Psoas muscle (tissue), 8 donors: ENCODE results near the gene CDH4. TPM values are rescaled to one million over a fixed set of nuclear protein-coding genes. Genes with fewer than 3 reads are reported as not detected.

ENCODE experiments used
- ATAC-seq, 4 donors: fragments of 200-7000 bp; cut with Tn5 transposase; one replicate each; pipeline ENCODE4 v1.9.1; 2020; ENCODE audit warnings: moderate library complexity in 3 of 4, mild to moderate bottlenecking in 2 of 4
- DNase-seq, 2 donors: peaks; one replicate each; pipeline ENCODE4 v3.0.0-alpha.2; 2020
- H3K27ac ChIP-seq: fragments of 200-600 bp; one replicate; pipeline ENCODE4 v1.8.0; 2022
- H3K27me3 ChIP-seq, 3 donors: fragments of 200-600 bp in 1 of 3; one replicate each; pipeline versions ENCODE4 v1.6.1 to v1.8.0; 2013 to 2022; ENCODE audit warnings: low read length in 2 of 3, mild to moderate bottlenecking in 2 of 3, moderate library complexity in 1 of 3; ENCODE audit not compliant: insufficient read depth in 3 of 3
- H3K36me3 ChIP-seq, 2 donors: fragments of 200-600 bp in 1 of 2; one replicate each; pipeline versions ENCODE4 v1.6.1 to v1.8.0; 2013 to 2022; ENCODE audit warnings: low read depth in 1 of 2, mild to moderate bottlenecking in 1 of 2, moderate library complexity in 1 of 2; ENCODE audit not compliant: insufficient read depth in 1 of 2
- H3K4me1 ChIP-seq: fragments of 200-600 bp; one replicate; pipeline ENCODE4 v1.8.0; 2022
- H3K4me3 ChIP-seq: fragments of 200-600 bp; one replicate; pipeline ENCODE4 v1.8.0; 2022; ENCODE audit warnings: mild to moderate bottlenecking
- H3K9me3 ChIP-seq: fragments of 200-600 bp; one replicate; pipeline ENCODE4 v1.8.0; 2022
- WGBS, 3 donors: extraction: QIAGEN DNeasy Blood & Tissue Kit; methylation state at CpG; one replicate each; pipeline versions ENCODE4 v1.1.6 to v1.1.7; 2013; 5-methylcytosine and 5-hydroxymethylcytosine counted together
- intact Hi-C, 2 donors: fragments of 100-400 bp; cut with DNase I; formaldehyde crosslinking; loops; one replicate each; pipeline versions ENCODE4 v1.11.0 to v1.14.2; 2022
- polyA plus RNA-seq, 3 donors: library from polyadenylated mRNA; stranded (reverse); fragments of 200-250 nt; gene quantifications; one replicate each; pipeline ENCODE4 v1.2.3, GENCODE V29; 2013
- total RNA-seq, 4 donors: library from RNA; stranded (reverse); fragmentation: NEBNext Ultra II Directional in 2 of 4; extraction: Animal tissue kit (Norgen Biotek cat#: 25700) in 2 of 4; gene quantifications; one replicate each; pipeline versions ENCODE4 v1.2.1 to v1.2.4, GENCODE V29; 2021 to 2023
- TF ChIP-seq, protein P1 (sequence below): fragments of 200-600 bp; IDR thresholded peaks from one replicate; pipeline ENCODE4 v1.8.0; 2022; ENCODE audit warnings: antibody characterized with exemption
- donor health status: healthy with polysubstance abuse.
- donor health status: DM: no; HTN: no; CAD: no; lungs with moderate emphysema.
- donor health status: Bipolar disorder and iron deficiency.
- donor health status: healthy.
- donor health status: DM: yes; HTN: yes; CAD: no.
- donor health status: DM: no; HTN: no; CAD: no.
- donor health status: DM: no; HTN: no; CAD: no.
- donor health status: DM: yes; HTN: yes; CAD: no.

CDH4 gene
- total and polyA plus RNA-seq, 7 donors: 0.26 to 1.0 (median 0.34) TPM

DNA sequence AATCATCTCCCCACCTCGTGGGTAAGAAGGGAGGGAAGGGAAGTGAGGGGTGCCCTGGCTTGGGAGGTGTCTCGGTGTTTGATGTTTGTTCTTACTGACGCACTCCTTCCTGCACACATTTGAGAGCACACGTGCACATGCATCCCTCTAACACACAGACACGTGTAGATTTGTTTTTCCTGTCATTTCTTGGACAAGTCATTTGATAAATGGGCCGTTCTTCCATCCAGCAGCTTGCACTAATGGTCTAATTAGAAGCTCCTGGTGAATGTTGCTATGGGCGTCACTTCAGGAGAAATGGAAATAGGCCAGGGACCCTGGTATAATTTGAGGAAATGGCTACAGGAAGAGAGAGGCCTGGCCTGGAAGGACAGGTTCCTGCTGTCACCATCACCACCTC lies 352.5 kb downstream of the CDH4 start:
- WGBS, 3 donors: 48 to 70% (median 61%) methylated on average over 7 of the region's 7 CpGs
- Histone ChIP-seq H3K36me3 (no peaks in the 10 kb centered on the region), H3K4me3 (no peak overlapping the region), H3K9me3 (no peaks in the 10 kb centered on the region), H3K27ac (no peak overlapping the region), H3K27me3 (peaks cover 0 to 2% (median 0%) of the 10 kb centered on the region in 3 donors), H3K4me1 (no peaks in the 10 kb centered on the region)
- TF ChIP-seq, protein P1, sequence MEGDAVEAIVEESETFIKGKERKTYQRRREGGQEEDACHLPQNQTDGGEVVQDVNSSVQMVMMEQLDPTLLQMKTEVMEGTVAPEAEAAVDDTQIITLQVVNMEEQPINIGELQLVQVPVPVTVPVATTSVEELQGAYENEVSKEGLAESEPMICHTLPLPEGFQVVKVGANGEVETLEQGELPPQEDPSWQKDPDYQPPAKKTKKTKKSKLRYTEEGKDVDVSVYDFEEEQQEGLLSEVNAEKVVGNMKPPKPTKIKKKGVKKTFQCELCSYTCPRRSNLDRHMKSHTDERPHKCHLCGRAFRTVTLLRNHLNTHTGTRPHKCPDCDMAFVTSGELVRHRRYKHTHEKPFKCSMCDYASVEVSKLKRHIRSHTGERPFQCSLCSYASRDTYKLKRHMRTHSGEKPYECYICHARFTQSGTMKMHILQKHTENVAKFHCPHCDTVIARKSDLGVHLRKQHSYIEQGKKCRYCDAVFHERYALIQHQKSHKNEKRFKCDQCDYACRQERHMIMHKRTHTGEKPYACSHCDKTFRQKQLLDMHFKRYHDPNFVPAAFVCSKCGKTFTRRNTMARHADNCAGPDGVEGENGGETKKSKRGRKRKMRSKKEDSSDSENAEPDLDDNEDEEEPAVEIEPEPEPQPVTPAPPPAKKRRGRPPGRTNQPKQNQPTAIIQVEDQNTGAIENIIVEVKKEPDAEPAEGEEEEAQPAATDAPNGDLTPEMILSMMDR: no peak
- intact Hi-C loops: no loop called here
- ATAC-seq (no peak), DNase-seq (no peak)

DNA sequence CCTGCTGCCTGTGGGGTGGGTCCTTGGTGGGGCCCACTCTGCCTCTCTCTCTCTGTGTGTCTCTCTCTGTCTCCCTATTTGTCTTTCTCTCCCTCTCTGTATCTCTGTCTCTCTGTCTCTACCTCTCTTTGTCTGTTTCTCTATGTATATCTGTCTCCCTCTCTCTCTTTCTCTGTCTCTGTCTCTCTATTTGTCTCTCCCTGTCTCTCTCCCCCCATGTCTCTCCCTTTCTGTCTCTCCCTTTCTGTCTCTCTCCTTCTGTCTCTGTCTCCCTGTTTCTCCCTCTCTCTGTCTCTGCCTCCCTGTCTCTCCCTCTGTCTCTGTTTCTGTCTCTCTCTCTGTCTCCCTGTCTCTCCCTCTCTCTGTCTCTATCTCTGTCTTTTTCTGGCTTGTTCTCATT lies 353.2 kb downstream of the CDH4 start:
- H3K27me3 ChIP-seq: no peaks in the 10 kb centered on the region
- intact Hi-C loops: no loop called here
- no peak overlapping the region for H3K27ac ChIP-seq
- H3K4me3 ChIP-seq: no peak overlapping the region
- no peak for DNase-seq
- ATAC-seq: no peak
- no peaks in the 10 kb centered on the region for H3K9me3 ChIP-seq
- TF ChIP-seq, protein P1: no peak
- no peaks in the 10 kb centered on the region for H3K36me3 ChIP-seq
- H3K4me1 ChIP-seq: no peaks in the 10 kb centered on the region

DNA sequence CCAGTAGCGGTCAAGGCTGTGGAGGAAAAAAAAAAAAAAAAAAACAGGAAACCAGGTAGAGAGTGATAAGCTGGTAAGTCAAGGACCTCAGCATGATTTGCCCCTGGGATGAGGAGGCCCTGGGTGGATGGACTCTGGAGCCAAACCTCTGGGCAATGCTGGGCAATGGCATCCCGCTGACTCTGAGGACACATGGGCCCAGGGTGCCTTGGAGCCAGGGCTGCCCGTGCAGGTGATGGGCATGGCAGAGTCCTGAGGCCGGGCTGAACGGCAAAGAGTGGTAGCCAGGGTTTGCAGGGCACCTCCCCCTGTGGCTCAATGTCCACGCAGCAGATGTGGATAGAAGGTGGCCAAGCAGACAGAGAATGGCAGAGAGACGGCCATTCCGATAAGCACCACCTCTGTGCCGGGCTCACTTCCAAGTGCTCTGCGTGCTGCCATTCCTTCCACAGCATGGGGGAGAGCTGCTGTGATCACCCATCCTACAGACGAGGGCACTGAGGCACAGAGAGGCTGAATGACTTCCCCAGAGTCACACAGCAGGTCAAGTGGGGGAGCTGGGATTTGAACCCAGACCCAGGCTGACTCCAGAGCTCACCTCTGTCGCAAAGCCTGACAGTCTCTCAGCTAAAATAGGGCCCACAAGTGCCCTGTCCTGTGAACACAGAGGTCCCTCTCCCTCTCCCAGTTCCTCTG lies 353.9 kb downstream of the CDH4 start:
- no peaks in the 10 kb centered on the region for H3K9me3 ChIP-seq
- no peaks in the 10 kb centered on the region for H3K36me3 ChIP-seq
- ATAC-seq: no peak
- no peaks in the 10 kb centered on the region for H3K4me1 ChIP-seq
- TF ChIP-seq, protein P1: no peak
- intact Hi-C loops: no loop called here
- no peak overlapping the region for H3K27ac ChIP-seq
- no peak for DNase-seq
- no peak overlapping the region for H3K4me3 ChIP-seq
- 83 to 88% (median 84%) methylated on average over 12 of the region's 12 CpGs for WGBS, 3 donors
- no peaks in the 10 kb centered on the region for H3K27me3 ChIP-seq

DNA sequence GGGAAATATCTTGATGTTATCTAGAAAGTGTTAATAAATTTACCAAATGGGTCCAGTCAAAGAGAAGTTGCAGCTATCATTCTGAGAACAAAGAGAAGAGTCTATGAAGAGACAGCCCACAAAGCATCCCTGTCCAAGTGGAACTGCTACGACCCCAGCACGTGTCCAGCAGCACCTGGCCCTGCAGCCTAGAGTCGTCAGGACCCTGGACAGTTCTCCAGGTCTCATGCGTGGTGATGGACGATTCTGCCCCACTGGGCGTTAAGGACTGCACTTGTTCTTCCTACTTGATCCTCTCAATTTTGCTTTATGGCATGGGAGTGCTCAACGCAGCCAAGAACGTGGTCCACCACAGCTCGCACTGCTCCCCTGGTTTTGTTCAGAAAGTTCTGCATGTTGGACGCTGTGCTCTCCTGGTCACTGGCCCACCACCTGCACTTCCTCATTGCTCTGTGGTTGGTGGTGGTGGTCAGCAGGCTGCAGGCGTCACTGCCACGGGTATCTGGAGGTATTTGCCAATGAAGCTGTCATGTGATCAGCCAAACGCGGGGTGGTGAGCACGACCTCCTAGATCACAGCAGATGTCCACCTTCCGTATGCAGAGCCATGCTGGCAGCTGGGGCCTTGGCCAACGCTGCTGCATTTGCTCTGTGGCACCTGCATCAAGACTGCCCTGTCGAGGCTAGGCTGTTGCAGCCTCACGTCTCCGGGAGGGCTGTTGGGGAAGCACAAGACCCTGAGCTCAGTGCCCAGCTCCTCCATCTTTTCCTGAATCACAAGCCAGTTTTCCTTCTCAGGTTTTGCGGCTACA lies 356.4 kb downstream of the CDH4 start:
- Histone ChIP-seq H3K9me3 (no peaks in the 10 kb centered on the region), H3K4me3 (no peak overlapping the region), H3K36me3 (no peaks in the 10 kb centered on the region), H3K27me3 (no peaks in the 10 kb centered on the region), H3K27ac (no peak overlapping the region), H3K4me1 (no peaks in the 10 kb centered on the region)
- ATAC-seq (no peak), DNase-seq (no peak)
- 58 to 59% (median 58%) methylated on average over 21 of the region's 21 CpGs for WGBS, 3 donors
- intact Hi-C loops: no loop called here
- TF ChIP-seq, protein P1: no peak
